HPDE6-E6E7 (cell line): Measurements from ENCODE around the gene CTNS.

Experiments
- DNase-seq: peaks from one replicate; pipeline ENCODE4 v3.0.0; 2011; ENCODE audit warnings: missing footprints; ENCODE audit errors: extremely low spot score

The CTNS gene

DNA sequence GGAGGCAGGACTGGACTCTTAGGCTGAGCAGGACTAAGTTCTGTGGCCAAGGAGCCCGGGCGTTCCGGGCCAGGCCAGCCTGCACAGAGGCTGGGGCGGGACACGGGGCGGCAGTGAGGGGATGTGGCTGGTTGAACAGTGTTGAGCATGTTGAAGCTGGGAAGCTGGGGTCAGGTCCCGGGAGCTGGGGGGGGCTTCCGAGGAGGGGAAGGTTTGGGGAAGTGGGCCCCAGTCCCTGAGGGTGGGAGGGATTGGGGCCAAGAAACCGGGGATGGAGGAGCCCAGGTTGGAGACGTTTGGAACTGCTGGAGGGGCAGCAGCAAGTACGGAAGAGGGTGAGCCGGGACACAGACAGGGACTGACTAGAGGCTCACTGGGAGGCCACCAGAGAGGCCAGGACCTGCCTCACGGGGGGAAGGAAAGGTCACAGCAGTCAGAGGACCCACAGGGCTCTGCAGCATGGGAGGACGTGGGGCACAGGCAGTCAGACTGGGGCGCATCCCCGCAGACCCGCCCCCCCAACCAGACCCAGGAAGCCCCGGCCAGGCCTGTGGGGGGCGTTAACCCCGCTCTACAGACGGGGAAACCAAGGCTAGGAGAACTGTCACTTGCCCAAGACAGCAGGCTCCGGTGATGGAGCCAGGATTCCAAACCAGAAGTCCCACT lies 22.4 kb downstream of the CTNS start:
- no peak for DNase-seq

DNA sequence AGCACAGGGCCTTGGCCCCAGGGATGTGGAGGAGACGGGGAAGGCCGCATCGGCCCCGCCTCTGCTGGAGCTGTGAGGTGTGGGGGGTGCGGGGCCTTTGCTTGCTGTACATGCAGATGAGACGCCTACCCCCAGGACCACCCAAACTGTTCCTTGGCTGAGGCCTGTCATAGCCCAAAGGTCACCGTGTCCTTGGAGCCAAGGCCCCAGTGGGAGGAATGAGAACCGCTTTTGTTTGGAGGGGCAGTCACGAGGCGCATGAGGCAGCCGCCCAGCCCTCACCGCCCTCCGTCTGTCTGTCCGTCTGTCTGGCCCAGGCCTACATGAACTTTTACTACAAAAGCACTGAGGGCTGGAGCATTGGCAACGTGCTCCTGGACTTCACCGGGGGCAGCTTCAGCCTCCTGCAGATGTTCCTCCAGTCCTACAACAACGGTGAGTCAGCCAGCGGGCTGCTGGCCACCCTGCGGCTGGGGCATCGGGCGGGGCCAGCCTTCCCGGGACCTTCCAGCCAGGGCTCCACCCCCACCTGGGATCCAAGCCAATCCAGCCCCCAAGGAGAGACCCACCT lies 23.1 kb downstream of the CTNS start:
- DNase-seq, result peak; percentile 71

DNA sequence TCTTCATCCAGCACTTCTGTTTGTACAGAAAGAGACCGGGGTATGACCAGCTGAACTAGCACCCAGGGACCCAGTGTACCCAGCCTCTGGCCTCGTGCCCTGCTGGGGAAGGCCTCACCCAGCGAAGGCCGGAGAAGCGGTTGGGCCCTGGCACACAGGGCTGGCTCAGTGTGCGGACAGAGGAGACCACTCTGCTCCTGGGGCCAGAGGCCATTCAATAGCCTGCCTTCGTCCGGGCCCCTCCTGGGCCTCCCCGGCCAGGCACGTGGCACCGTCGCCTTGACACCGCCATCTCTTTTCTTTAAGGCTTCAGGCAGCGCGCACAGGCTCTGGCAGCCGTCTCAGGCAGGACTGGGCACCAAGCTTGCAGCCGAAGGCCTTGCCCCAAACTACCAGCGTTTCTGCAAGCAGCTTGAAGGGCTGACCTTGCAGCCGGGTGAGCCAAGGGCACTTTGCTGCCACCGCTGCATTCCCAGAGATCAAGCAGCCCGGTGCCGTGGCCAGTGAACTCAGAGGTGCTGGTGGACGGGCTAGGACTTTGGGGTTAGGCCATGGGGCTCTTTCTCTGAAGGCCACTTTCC lies 23.8 kb downstream of the CTNS start:
- DNase-seq, result no peak

DNA sequence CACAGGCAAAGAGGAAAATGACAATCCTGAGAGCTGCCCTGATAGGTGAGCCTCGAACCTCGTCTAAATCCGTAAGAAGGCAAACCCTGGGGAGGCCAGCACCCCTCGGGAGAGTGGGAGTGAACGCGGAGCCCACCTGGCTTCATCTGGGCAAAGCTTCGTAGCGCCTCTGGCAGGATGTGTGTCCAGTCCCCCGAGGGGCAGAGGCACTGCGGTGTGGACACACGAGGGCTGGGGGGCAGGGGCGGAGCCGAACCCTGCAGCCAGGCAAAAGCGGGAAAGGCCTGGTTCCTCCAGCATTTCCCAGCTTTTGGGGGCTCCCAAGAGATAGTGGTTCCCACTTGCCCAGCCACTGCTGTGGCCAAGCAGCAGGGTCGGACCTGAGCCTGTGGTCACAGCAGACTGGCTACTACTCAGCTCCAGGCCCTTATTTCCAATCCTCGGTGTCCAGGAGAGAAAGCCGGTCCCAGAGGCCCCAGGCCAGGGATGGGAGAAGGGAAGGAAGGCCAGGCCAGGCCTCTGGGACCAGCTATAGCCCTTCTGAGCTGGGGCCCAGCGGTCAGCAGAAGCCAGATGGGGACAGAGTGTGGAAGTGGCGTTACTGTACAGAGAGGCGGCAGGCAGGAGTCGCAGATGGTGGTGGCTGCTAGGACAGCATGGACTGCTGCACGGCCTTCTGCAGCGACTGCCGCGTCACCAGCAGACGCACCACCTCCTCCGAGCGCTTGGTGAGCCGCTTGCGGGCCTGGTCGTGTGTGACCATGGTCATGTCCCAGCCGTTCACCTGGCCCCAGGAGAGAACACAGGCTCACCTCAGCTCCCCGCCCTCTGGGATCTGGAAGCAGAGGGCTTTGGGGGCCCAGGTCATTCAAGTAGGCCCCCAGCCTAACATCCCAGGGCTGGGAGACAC lies 26.8 kb downstream of the CTNS start:
- DNase-seq, result no peak

DNA sequence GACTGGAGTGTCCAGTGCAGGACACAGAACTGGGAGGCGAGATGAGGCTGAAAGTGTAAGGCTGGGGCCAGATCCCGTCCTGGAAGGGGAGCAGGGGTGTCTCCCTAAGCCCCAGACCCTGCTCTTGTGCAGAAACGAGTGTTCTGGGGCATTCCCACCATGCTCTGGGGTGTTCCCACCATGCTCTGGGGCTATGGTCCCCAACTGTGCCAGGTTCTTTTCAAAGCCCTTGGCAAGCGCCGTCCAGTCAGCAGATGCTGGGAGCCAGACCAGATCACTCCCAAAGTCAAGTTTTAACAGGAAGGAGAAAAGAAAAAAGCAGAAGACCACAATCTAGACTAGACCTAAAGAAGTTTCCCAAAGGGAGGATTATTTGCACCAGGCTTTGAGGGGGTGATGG lies 29.3 kb downstream of the CTNS start:
- DNase-seq, result no peak

DNA sequence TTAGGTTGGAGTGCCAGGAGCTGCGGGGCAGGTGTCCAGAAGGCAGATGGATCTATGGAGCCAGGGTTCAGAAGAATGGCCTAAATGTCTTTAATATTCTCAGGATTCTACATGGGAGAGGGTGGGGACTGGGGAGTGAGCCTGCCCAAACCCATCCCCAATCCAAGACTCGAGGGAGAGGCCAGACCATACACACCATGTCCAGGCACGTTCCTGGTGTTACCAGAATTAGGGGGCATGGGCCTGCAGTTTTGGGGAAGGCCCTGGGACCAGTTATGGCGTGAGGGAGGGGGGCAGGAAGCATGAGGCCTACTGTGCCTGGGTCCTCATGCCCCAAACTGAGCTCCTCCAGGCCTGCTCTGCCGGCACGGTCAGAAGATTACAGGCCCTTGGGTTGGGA lies 30.0 kb downstream of the CTNS start:
- no peak for DNase-seq

DNA sequence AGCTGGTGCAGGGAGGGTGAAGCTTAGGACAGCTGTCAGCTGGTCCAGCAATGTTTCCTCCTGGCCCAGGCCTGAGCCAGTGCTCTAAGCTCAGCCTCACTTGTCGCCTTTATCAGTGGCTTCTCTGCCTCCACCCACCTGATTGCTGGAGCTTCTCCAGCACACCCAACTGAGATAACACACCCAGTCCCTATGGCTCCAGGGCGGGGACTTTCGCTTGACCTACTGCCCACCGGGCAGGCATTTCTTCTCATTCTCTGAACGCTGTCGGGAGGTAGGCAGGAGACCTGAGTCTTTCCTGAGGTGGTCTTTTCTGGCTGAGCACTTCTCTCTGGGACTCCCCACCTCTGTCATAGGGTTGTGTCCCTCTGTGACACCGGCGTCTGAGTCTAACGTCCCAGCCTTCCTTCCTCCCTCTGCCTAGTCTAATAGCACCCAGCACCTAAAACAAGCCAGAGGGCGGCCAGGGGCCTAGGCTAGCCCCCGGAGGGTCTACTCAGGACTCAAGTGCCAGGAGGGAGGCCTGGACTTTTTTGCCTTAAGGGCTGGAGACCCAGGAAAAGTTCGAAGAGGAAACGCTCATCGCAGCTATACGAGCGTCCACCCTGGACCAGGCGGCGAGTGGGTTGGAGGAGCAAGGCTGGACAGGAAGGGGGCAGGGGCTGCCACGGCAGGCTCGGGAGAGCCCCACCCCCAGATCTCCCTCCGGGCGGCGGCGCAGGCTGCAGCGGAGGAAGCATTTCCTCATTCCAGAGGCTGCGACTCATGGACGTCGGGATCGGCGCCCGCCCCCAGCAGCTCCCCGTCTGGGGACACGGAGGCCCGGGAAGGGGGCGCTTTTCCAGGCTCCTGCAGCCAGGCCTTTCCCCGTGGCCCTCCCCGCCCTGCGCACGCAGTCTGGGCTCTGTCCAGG lies 31.1 kb downstream of the CTNS start:
- peak; percentile 95 for DNase-seq

DNA sequence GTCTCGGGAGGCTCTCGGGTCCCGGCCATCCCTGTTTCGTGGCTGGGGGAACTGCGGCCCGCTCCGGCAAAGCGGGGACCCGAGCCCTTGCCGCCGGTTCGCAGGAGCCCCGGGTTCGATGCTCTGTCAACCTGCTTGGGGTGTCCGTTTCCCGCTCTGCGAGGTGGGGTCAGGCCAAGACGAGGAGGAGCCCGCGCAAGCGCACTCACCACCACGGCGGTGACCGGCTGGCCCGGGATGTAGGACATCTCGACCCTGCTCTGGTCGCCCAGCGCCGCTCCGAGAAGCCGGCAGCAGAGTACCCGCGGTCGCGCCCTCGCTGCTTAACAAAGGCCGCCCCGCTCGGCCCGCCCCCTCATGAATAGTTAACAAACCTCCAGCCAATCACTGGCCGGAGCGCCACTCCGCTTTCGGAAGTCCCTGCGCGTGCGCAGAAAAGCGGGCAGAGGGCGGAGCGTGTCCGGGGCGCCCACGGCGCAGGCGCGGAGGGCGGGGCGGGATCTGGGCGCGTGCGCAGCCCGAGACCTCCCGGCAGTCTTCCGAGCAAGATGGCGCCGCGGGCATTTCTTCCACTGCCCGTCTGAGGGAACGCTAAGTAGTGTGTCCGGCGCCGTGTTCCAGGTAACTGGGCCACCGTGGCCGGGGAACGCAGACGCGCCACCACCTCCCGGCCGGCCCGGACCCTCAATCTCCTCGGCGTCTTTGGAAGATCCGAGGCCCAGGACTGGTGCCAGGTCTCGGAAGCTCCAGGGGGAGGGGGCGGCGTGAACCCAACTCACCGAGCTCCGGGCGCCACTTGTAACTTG lies 31.9 kb downstream of the CTNS start, which contains the start of the genes EMC6 and TAX1BP3:
Gene EMC6 (plus strand): TSS at position 534 of the 806 bp plus-strand sequence. CDS start 335 bp downstream, outside the sequence.
Gene TAX1BP3 (minus strand): TSS at position 300 of the 806 bp plus-strand sequence. CDS start 52 bp downstream, at position 248.
- peak; percentile 97 for DNase-seq

DNA sequence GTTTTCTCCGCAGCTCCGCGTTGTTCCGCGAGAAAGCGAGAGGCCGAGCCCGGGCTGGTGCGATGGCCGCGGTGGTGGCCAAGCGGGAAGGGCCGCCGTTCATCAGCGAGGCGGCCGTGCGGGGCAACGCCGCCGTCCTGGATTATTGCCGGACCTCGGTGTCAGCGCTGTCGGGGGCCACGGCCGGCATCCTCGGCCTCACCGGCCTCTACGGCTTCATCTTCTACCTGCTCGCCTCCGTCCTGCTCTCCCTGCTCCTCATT lies 32.5 kb downstream of the CTNS start:
- no peak for DNase-seq

DNA sequence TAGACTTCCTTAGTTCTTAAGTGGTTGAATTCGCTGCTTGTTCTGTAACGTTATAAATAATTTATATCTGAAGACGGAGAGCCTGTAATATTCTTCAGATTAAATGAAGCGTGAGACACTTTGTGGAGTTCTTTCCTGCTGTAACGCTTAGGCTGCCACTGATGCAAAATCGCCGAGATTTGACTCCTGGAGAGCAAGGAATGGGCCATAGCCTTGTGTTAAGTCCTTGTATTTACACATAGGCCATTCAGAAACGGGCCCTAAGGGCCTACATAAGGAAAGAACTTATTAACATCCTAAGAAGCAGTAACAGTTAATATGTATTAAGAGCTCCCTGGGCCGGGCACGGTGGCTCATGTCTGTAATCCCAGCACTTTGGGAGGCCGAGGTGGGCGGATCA lies 33.0 kb downstream of the CTNS start:
- DNase-seq, result no peak

DNA sequence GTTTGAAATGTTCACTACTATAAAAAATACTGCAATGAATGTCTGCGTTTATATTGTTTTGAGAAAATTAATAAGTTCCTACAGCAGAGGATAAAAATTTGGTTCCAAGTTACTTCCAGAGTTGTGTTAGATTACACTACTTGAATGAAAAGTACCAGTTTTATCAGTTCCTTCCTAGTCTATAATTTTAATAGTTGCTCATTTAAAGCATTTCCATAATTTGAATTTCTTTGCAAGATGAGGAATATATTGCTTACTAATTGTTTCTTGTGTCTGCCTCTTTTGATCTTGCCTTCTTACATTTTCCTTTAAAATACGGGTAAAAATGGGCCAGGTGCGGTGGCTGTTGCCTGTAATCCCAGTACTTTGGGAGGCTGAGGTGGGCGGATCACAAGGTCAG lies 36.0 kb downstream of the CTNS start:
- no peak for DNase-seq

DNA sequence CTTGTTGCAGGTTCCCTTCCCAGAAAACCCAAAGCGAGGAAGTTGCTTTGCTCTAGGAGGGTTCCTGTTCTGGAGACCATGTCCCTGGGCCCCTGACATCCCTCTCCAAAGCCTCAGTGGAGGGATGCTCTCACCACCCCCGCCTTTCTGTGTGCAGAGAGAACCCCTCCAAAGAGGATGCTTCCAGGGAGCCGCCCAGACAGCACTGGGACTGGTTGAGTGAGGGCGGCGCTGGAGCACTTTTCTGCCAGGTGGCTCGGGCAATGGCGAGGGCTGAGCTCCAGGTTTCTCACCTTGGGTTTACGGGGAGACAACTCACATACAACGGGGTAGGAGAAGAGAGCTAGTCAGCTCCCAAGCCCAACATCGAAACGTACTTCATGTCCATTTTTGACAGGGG lies 39.3 kb downstream of the CTNS start:
- no peak for DNase-seq

DNA sequence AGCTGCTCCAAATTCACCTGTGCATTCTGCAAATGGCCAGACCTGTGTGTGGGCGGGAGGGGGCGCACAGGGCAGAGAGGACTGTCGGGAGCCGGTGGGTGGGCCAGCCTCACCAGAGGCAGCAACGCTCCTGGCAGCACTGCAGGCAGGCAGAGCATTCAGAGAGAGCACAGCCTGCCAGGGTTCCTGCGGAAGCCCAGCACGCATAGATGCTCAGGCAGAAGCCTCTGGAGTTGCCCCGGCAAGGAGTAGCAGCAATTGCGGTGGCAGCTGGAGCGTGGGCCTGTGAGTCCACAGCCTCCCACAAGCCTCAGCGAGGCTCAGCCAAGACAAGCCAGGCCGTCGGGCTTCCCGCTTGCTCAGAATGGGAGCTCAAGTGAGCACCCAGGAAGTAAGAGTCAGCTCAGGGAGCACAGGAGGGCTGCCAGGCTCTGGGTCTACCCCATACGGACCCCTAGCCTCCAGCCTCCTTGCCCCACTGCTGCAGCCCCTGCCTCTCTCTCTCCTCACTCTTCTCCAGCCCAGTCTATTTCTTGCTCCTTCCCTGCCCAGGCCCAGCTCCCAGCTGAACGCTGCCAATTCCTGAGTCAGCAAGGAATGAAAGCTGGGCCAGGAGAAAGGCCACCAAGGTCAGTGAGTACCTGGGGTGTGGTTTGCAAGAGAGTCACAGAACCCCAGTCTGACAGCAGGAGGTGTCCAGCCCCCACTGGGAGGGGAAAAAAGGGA lies 41.7 kb downstream of the CTNS start:
- DNase-seq, result no peak

DNA sequence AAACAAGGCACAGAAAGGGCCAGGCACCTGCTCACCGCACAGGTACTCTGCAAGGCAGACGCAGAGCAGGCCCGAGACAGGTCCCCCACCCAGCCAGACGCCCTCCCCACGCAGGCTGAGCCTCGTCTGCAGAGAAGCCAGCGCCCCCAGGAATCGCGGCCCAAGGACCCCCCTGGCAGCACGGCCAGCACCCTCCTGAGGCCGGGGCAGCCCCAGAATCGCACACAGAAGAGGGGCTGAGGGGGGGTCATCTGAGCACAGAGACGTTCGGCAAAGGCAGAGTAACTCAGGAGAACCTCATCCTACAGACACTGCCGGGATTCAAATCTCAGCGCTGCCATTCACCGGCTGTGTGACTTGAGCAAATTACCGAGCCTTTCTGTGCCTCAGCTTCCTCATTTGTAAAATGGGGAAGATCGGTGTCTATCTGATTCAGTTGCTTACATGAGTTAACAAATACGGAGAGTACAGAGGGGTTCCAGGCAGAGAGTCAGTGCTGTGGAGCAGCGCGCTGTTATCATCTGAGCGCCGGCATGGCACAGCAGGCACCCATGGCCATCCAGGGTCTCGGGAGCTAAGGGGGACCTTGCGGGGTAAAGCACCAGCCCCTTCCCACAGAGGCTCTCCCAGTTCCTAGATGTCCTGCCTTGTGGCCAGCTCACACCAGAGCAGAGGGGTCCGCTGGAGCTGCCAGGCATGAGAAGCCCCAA lies 42.4 kb downstream of the CTNS start:
- no peak for DNase-seq

DNA sequence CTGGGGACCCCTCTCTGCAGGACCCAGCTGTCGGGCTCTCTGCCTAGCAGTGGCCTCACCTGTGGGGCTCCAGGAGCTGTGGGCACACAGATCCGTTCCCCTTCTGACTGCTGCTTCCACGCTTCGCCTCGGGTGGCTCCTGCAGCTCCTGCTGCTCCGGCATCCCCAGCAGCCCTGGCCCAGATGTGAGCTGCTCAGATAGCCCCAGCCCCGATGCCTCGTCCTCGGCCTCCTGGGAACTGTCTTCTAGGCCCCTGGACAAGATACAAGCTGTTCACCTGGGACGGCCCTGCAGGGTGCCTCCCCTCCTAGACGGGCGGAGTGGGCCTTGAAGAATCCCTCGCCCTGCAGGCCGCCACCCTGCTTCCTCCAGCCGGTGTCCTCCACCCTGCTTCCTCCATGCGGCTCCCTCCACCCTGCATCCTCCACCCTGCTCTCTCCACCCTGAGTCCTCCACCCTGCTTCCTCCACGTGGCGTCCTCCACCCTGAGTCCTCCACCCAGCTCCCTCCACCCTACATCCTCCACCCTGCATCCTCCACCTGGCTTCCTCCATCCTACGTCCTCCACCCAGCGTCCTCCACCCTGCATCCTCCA lies 43.1 kb downstream of the CTNS start:
- no peak for DNase-seq

DNA sequence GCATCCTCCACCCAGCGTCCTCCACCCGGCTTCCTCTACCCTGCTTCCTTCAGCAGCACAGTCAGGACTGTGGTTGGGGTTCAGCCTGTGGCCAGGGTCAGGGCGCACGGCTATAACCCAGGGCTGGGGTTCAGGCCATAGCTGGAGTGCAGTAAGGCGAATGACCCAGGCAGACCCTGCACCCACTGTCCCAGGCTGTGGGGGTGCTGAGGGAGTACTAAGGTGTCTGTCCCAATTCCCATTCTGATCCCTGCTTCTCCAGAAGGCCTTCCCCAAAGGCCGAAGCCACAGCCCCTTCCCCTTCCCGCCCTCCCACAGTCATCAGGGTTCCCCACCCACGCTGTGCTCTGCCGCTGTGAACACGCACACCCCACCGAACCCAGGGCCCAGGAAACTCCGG lies 44.5 kb downstream of the CTNS start:
- DNase-seq, result no peak

DNA sequence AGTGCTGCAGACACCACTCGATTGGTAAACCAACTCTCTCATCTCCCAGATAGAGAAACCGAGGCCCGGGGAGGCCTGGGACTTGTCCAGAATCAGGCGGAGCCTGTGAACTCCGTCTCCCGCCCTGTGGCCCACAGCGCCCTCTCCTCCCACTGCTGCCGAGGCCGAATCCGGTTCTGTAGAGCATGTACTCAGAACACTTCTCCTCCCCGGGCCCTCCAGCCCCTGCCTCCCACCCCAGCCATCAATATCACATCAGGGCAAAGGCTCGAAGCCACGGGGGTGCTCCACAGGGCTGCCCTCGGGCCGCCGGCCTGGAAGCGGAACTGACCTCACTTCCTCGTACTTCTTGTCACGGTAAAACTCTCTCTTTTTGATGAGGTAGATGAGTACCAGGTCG lies 45.0 kb downstream of the CTNS start:
- DNase-seq, result no peak

DNA sequence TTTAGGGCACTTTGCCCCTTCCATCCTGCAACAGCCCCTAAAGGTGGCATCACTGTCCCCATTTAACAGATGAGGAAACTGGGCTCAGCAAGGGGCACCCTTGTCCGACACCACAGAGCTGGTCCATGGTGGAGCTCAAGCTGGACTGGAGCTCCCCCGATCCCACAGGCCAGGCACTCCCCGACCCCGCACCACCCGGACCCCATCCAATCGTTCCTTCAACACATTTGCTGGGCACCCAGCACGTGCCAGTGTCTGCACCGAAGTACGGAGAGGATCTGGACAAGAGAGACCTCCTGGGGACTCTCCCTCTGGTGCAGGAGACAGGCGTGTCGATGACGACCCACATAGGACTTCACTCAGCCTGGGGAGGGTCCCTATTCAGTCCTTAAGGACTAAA lies 45.5 kb downstream of the CTNS start:
- DNase-seq, result no peak

DNA sequence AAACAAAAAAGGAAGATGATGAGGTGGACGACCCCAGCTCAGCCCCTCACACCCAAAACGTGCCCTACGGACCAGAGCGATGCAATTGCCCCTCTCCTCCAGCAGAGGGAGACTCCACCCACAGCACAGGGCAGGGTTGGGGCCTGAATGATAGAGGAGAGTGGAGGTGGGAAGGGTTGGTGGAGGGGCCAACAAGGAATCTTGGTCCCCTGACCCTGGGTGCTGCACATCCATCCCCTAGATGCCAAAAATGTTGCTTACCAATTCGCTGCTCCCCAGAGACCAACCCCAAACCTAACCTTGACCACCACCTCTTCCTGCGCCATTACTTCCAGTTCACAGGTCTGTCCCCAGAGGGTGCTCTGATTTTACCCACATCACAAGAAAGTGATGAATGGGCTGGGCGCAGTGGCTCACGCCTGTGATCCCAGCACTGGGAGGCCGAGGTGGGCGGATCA lies 46.5 kb downstream of the CTNS start:
- DNase-seq, result peak; percentile 55
